ENCODE results near the gene JMJD1C.

DNA sequence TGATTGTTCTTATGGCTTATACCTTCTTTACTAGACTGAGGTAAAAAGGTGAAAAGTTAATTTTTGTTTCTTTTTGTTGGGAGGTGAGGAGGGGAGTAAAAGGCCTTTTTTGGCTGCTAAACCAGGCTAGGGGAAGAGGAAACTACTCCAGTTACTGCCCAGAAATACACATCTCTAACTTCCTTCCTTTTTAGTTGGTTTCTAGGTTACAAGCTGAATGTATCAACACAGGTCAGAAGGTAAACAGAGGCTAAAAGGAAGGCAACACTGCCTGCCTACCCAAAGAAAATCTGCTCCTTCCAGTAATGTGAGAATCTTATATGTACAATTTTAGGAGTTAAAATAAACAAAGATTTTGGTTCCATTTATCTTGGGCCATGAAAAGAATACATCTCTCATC, 192.2 kb downstream of the JMJD1C start:
- TF ChIP-seq, protein P1, sequence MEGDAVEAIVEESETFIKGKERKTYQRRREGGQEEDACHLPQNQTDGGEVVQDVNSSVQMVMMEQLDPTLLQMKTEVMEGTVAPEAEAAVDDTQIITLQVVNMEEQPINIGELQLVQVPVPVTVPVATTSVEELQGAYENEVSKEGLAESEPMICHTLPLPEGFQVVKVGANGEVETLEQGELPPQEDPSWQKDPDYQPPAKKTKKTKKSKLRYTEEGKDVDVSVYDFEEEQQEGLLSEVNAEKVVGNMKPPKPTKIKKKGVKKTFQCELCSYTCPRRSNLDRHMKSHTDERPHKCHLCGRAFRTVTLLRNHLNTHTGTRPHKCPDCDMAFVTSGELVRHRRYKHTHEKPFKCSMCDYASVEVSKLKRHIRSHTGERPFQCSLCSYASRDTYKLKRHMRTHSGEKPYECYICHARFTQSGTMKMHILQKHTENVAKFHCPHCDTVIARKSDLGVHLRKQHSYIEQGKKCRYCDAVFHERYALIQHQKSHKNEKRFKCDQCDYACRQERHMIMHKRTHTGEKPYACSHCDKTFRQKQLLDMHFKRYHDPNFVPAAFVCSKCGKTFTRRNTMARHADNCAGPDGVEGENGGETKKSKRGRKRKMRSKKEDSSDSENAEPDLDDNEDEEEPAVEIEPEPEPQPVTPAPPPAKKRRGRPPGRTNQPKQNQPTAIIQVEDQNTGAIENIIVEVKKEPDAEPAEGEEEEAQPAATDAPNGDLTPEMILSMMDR (IDR thresholded peaks at IDR 0.05; ENCODE audit: low read depth, low read length, poor library complexity, severe bottlenecking): no peak
- no peak for TF ChIP-seq EZH2phosphoT487 (IDR thresholded peaks at IDR 0.05; ENCODE audit: borderline replicate concordance, low read length)
